Right atrium auricular region (tissue), 2 donors: ENCODE results near the gene ZSCAN16. TPM values are rescaled to one million over a fixed set of nuclear protein-coding genes. Genes with fewer than 3 reads are reported as not detected.
A peak's percentile ranks its signal among the peaks of the same experiment; 100 is the strongest.

Experiments
- DNase-seq: peaks from one replicate; pipeline ENCODE4 v3.0.0-alpha.2; 2019; ENCODE audit warnings: low spot score
- H3K27ac ChIP-seq, 2 donors: fragments of 200-600 bp; sonication (generic); 1 replicate in 1 of 2; 2 replicates in 1 of 2; pipeline ENCODE4 v1.5.1; 2016 to 2019
- H3K27me3 ChIP-seq, 2 donors: fragments of 200-600 bp; sonication (generic); one replicate each; pipeline versions ENCODE4 v1.5.1 to v1.6.0; 2017 to 2019
- H3K36me3 ChIP-seq: fragments of 200-600 bp; sonication (generic); one replicate; pipeline ENCODE4 v1.5.1; 2016
- H3K4me1 ChIP-seq, 2 donors: fragments of 200-600 bp; sonication (generic); one replicate each; pipeline versions ENCODE4 v1.5.1 to v1.6.0; 2017 to 2019
- H3K4me3 ChIP-seq, 2 donors: fragments of 200-600 bp; sonication (generic); 1 replicate in 1 of 2; 2 replicates in 1 of 2; pipeline ENCODE4 v1.5.1; 2017 to 2019; ENCODE audit warnings: mild to moderate bottlenecking in 1 of 2, moderate library complexity in 1 of 2
- H3K9me3 ChIP-seq, 2 donors: fragments of 200-600 bp; sonication (generic); one replicate each; pipeline ENCODE4 v1.5.1; 2019
- total RNA-seq, 2 donors: library from RNA; depleted of rRNA; stranded (reverse); fragments of >200 nt; gene quantifications; one replicate each; pipeline ENCODE4 v1.1.0, GENCODE V29; 2016
- TF ChIP-seq, protein P1 (sequence below), 2 donors: fragments of 200-600 bp; sonication (generic); IDR thresholded peaks; one replicate each; pipeline ENCODE4 v1.5.1; 2019; ENCODE audit warnings: antibody characterized with exemption in 2 of 2

The ZSCAN16 gene
- total RNA-seq, 2 donors from 2014 or later, result 1.2 to 3.1 TPM

DNA sequence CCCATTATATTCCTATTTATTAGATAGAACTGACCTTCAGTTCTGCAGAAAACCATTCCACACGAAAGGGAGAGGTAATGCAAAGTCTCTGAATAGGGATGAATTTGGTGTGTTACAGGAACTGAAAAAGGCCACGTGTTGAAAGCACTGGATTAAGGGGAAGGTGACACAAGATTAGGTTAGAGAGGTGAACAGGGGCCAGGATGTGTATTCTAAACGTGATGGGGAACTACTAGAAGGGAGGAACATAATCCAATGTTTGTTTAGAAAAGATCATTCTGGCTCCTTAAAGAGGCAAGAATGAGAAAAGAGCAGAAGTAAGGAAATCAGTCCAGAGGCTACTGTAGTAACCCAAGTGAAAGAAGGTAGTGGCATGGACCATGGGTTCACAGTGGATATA lies 11.0 kb downstream of the ZSCAN16 start:
- Histone ChIP-seq H3K9me3 (no peaks in the 10 kb centered on the region), H3K36me3 (no peaks in the 10 kb centered on the region), H3K4me3 (no peak overlapping the region), H3K27me3 (no peaks in the 10 kb centered on the region), H3K4me1 (peaks cover 0 to 27% of the 10 kb centered on the region in 2 donors), H3K27ac (peak overlapping the region; percentile 95 to 97)
- DNase-seq, result no peak
- TF ChIP-seq, protein P1, sequence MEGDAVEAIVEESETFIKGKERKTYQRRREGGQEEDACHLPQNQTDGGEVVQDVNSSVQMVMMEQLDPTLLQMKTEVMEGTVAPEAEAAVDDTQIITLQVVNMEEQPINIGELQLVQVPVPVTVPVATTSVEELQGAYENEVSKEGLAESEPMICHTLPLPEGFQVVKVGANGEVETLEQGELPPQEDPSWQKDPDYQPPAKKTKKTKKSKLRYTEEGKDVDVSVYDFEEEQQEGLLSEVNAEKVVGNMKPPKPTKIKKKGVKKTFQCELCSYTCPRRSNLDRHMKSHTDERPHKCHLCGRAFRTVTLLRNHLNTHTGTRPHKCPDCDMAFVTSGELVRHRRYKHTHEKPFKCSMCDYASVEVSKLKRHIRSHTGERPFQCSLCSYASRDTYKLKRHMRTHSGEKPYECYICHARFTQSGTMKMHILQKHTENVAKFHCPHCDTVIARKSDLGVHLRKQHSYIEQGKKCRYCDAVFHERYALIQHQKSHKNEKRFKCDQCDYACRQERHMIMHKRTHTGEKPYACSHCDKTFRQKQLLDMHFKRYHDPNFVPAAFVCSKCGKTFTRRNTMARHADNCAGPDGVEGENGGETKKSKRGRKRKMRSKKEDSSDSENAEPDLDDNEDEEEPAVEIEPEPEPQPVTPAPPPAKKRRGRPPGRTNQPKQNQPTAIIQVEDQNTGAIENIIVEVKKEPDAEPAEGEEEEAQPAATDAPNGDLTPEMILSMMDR (IDR thresholded peaks at IDR 0.05), result no peak

DNA sequence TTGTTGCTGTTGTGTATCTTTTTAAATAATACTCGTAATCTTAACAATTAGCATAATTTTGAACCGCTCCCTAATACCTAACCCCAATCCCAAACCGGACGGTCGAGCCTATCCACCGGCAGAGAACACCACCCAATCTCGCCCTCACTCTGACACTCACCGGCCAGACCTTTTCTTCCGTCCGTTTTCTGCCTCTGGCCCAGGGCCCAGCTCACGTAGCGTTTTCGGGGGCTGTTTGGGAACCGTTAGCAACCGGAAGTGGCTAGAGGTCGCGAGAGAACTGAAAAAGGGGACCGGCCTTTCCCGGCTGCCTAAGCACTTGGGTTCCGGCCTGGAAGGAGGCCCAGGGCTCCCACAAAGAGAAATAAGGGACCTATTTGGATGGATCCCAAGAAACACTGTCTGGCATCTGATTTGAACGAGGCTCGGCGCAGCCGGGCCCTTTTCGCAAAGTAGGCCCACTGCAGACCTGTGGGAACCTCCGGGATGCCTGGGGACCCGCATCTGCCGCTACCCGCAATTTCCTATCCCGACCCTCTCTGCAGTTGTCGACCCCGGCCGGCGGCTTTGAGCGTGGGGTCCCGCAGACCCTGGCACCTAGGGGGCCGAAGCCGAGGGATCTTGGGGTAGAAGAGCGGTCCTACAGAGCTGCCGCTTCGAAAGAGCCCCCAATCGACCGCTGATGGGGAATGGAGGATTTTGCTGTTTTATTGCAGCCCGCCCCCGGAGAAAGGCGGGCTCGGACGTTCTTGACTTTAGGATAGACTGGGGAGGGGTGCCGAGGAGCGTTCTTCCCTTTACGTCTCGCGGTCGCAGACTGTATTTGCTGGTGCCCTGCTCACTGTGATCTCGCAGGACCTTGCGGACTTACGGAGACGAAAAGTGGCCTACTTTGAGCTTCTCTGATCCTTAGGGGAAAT lies 12.4 kb downstream of the ZSCAN16 start:
- peaks cover 0 to 31% of the 10 kb centered on the region in 2 donors for H3K4me1 ChIP-seq

DNA sequence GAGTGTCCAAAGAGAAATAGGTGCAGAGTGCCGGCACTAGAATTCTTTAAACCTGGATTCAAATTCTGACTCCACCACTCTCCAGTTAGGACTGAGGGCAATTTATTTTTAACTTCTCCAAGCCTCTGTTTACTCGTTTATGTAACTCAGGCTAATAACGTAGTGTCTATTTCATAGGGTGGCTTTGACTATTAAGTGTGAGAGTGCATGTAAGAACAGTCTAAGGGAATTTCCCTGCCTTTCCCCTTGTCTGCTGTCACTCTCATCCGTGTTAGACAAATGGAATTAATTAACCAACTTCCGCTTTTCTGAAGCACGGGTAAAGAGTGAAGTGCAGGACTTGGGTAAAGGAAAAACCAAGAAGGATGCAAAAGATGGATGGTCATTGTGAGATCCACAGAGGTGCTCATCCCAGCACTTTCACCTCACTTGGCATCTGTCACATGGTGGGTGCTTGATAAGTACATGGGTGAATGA lies 13.1 kb downstream of the ZSCAN16 start:
- Histone ChIP-seq H3K27me3 (no peaks in the 10 kb centered on the region), H3K9me3 (no peaks in the 10 kb centered on the region), H3K4me1 (peaks cover 0 to 36% of the 10 kb centered on the region in 2 donors), H3K27ac (peak overlapping the region; percentile 95 to 97), H3K4me3 (peak overlapping the region; percentile 72 to 88), H3K36me3 (no peaks in the 10 kb centered on the region)
- TF ChIP-seq, protein P1 (IDR thresholded peaks at IDR 0.05), result no peak
- no peak for DNase-seq

More for the DNA sequence above, 12.4 kb downstream of the ZSCAN16 start:
- TF ChIP-seq, protein P1 (IDR thresholded peaks at IDR 0.05), result no peak
- H3K27ac ChIP-seq, result peak overlapping the region; percentile 95 to 97
- no peaks in the 10 kb centered on the region for H3K36me3 ChIP-seq
- no peaks in the 10 kb centered on the region for H3K9me3 ChIP-seq
- H3K4me3 ChIP-seq, result peak overlapping the region; percentile 72 to 88
- no peaks in the 10 kb centered on the region for H3K27me3 ChIP-seq
- peak; percentile 93 for DNase-seq

DNA sequence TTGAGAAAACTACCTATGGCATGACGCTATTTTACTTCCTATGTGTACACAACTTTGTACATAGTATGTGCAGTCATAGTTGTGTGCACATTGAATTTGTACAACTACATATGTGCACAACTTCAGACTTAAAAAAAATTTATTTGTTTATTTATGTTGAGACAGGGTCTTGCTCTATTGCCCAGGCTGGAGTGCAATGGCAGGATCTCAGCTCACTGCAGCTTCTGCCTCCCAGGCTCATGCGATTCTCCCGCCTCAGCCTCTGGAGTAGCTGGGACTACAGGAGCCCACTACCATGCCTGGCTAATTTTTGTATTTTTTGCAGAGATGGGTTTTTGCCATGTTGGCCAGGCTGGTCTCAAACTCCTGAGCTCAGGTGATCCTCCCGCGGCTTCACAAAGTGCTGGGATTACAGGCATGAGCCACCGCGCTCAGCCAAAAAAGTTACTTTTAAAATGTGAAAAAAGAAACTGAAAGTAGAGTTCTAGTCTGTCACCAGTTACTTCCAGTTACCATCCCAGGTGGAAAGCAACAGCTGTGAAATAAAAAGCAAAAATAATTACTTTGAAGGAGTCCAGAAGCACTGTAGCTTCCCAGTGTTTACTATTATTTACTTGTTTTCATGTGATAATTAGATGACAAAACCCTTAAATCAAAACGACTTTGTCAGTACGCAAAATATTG lies 15.6 kb downstream of the ZSCAN16 start:
- H3K9me3 ChIP-seq, result no peaks in the 10 kb centered on the region
- no peak for DNase-seq
- no peak overlapping the region for H3K4me3 ChIP-seq
- H3K36me3 ChIP-seq, result no peaks in the 10 kb centered on the region
- H3K27me3 ChIP-seq, result no peaks in the 10 kb centered on the region
- peaks cover 0 to 42% of the 10 kb centered on the region in 2 donors for H3K4me1 ChIP-seq
- TF ChIP-seq, protein P1 (IDR thresholded peaks at IDR 0.05), result no peak
- H3K27ac ChIP-seq, result no peak overlapping the region

DNA sequence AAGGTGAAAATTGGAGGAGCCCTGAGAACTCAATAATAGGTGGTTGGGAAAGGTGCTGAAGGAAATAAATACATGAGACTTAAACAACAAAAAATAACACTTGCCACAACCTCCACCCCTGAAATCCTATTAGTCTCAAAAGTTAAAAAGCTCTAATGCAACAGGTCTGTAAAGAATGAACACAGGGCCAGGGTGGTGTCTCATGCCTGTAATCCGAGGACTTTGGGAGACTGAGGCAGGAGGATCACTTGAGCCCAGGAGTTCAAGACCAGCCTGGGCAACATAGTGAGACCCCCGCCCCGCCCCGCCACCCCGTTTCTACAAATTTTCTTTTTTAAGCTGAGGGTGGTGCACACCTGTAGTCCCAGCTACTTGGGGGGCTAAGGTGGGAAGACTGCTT lies 16.2 kb downstream of the ZSCAN16 start:
- no peaks in the 10 kb centered on the region for H3K36me3 ChIP-seq
- peaks cover 0 to 38% of the 10 kb centered on the region in 2 donors for H3K4me1 ChIP-seq
- no peaks in the 10 kb centered on the region for H3K27me3 ChIP-seq
- H3K27ac ChIP-seq, result no peak overlapping the region
- H3K4me3 ChIP-seq, result no peak overlapping the region
- TF ChIP-seq, protein P1 (IDR thresholded peaks at IDR 0.05), result no peak
- DNase-seq, result no peak
- H3K9me3 ChIP-seq, result no peaks in the 10 kb centered on the region
